DND-41 (cell line): ENCODE data around the gene UBE2V1.

ENCODE experiments used
- CTCF ChIP-seq: IDR thresholded peaks from 2 replicates; pipeline ENCODE4 v1.5.1; 2012; ENCODE audit warnings: borderline replicate concordance, low read length, moderate library complexity, mild to moderate bottlenecking; ENCODE audit not compliant: poor library complexity, severe bottlenecking; ENCODE audit errors: extremely low read depth
- EZH2 ChIP-seq: IDR thresholded peaks from 3 replicates; pipeline ENCODE4 v1.6.1; 2012; ENCODE audit warnings: borderline replicate concordance, low read depth, mild to moderate bottlenecking, moderate library complexity, low read length, inconsistent platforms; ENCODE audit not compliant: severe bottlenecking

DNA sequence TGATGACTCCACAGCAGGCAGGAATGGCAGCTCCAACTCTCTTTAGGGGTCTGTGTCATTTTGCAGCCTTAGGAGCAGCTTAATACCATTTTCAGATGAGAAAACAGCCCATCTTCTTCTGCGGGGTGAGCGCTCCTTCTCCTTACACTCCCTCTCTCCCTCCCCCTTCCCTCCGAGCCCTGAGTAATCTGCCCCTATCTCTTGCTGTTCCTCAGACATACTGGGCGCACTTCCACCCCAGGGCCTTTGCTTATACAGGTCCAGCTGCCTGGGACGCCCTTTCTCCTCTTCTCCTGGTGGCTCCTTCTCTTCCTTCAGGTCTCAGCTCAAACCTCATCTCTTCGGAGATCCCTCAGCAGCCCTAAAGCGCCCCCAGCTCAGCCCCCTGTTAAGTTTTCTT, 75.4 kb downstream of the UBE2V1 start:
- TF ChIP-seq CTCF (no peak), EZH2 (no peak)
